Erythroblast (primary cell): ENCODE data around the gene ZKSCAN4.

Source experiments
- GATA1 ChIP-seq: IDR thresholded peaks from 2 replicates; pipeline ENCODE4 v1.6.1; 2011; ENCODE audit warnings: low read depth, mild to moderate bottlenecking, control low read depth, low read length, moderate library complexity
- POLR2A ChIP-seq: IDR thresholded peaks from 2 replicates; pipeline ENCODE4 v1.6.1; 2011; ENCODE audit warnings: mild to moderate bottlenecking, low read length

- TF ChIP-seq POLR2A (no peak), GATA1 (no peak)
Measured at GRCh38 chr6:28264834-28265401, 12.8 kb upstream of the ZKSCAN4 start.
